Measurements from ENCODE around the gene BPIFB1.

GRCh38 chr20:33311011-33311410 lies 28.0 kb downstream of the BPIFB1 start:
- TF ChIP-seq CTCF (IDR thresholded peaks at IDR 0.05): no peak
- no peak for TF ChIP-seq ZBTB43 (CRISPR knock-in tag; IDR thresholded peaks at IDR 0.05)
- TF ChIP-seq EMX1 (CRISPR knock-in tag; IDR thresholded peaks at IDR 0.05): no peak
- no peak for TF ChIP-seq ATF1 (CRISPR knock-in tag; IDR thresholded peaks at IDR 0.05)
- no peak for TF ChIP-seq ATF2 (CRISPR knock-in tag; IDR thresholded peaks at IDR 0.05; ENCODE audit: borderline replicate concordance, low read depth)
- no peak for TF ChIP-seq USF2 (CRISPR knock-in tag; IDR thresholded peaks at IDR 0.05)
- no peak for TF ChIP-seq ATF3 (CRISPR knock-in tag; conservative IDR thresholded peaks at IDR 0.05)
- no peak for TF ChIP-seq FOXJ3 (CRISPR knock-in tag; IDR thresholded peaks at IDR 0.05; ENCODE audit: borderline replicate concordance)
- TF ChIP-seq ZNF317 (CRISPR knock-in tag; IDR thresholded peaks at IDR 0.05; ENCODE audit: borderline replicate concordance, low read depth): no peak
- no peak for TF ChIP-seq ZNF232 (CRISPR knock-in tag; IDR thresholded peaks at IDR 0.05)
- no peak for TF ChIP-seq ESRRA (CRISPR knock-in tag; IDR thresholded peaks at IDR 0.05; ENCODE audit: borderline replicate concordance)
- no peak for TF ChIP-seq ZNF512 (CRISPR knock-in tag; IDR thresholded peaks at IDR 0.05; ENCODE audit: borderline replicate concordance)
